Liver (tissue), 5 donors: ENCODE results near the gene NEMF. TPM values are rescaled to one million over a fixed set of nuclear protein-coding genes. Genes with fewer than 3 reads are reported as not detected.

ENCODE experiments used
- polyA plus RNA-seq, 2 donors: library from polyadenylated mRNA; stranded (reverse) in 1 of 2; unstranded in 1 of 2; fragments of 200-250 nt in 1 of 2; fragments of >200 nt in 1 of 2; fragmentation: Nextera tagmentation in 1 of 2; extraction: Ambion mirVana in 1 of 2; gene quantifications; one replicate each; pipeline versions ENCODE4 v1.2.1 to v1.2.3, GENCODE V29; 2013 to 2015
- small RNA-seq: library from RNA; depleted of rRNA; stranded (forward); fragments of <200 nt; gene quantifications from one replicate; pipeline ENCODE3, GENCODE V24; 2014
- total RNA-seq, 2 donors: library from RNA; depleted of rRNA; stranded (reverse); fragments of >200 nt; gene quantifications; one replicate each; pipeline ENCODE4 v1.2.3, GENCODE V29; 2014
- donor health status: healthy.
- donor health status: healthy.
- donor health status: healthy.

Gene NEMF
- total and polyA plus RNA-seq, 4 donors: 7.9 to 37.2 (median 31.1) TPM

Small RNAs within 50 kb of the gene (small RNA-seq; reads per million reads assigned to genes)
- gene RF00019 (not detected), gene RN7SL2 (22.3 reads per million, percentile 96 among the genes with 10 or more reads in this experiment), gene RN7SL3 (1.8 reads per million, percentile 86 among the genes with 10 or more reads in this experiment), gene RNU6-189P (not detected), gene RNU6-539P (not detected)

Other genes with a start within 250 kb of the NEMF start
- gene RPL36AL, start 232.2 kb downstream of the NEMF start, total RNA-seq: 100 to 1,000 TPM; 110 to 115 TPM
- gene RPL36AL, start 232.2 kb downstream of the NEMF start, polyA plus RNA-seq: 100 to 1,000 TPM; 181 to 268 TPM
- gene MGAT2, start 232.0 kb downstream of the NEMF start, total RNA-seq: 10 to 100 TPM; 31.5 to 44.0 TPM
- gene MGAT2, start 232.0 kb downstream of the NEMF start, polyA plus RNA-seq: 10 to 100 TPM; 10.5 to 26.0 TPM
- 1 to 10 TPM; 4.6 to 8.2 TPM for gene DNAAF2, start 217.5 kb downstream of the NEMF start, total RNA-seq
- gene DNAAF2, start 217.5 kb downstream of the NEMF start, polyA plus RNA-seq: 1 to 10 TPM; 4.2 to 6.1 TPM
- 10 to 100 TPM in 1 of 2 donors, 1 to 10 TPM in 1; 1.7 to 16.5 TPM for gene POLE2, start 164.6 kb downstream of the NEMF start, total RNA-seq
- 1 to 10 TPM; 1.3 to 1.7 TPM for gene POLE2, start 164.6 kb downstream of the NEMF start, polyA plus RNA-seq
- gene KLHDC1, start 159.7 kb downstream of the NEMF start, total RNA-seq: 1 to 10 TPM; 1.9 to 4.1 TPM
- gene KLHDC1, start 159.7 kb downstream of the NEMF start, polyA plus RNA-seq: 1 to 10 TPM in 1 of 2 donors, under 1 TPM in 1; 0.36 to 3.2 TPM
- 10 to 100 TPM; 88.9 to 89.0 TPM for gene KLHDC2, start 84.6 kb downstream of the NEMF start, total RNA-seq
- 10 to 100 TPM; 41.1 to 99.0 TPM for gene KLHDC2, start 84.6 kb downstream of the NEMF start, polyA plus RNA-seq
- gene ARF6, start 40.3 kb upstream of the NEMF start, total RNA-seq: 10 to 100 TPM; 27.5 to 56.2 TPM
- gene ARF6, start 40.3 kb upstream of the NEMF start, polyA plus RNA-seq: 10 to 100 TPM; 20.3 to 21.5 TPM